Left ventricle myocardium inferior (tissue), 1 donor: ENCODE data around the gene C2orf92. TPM values are rescaled to one million over a fixed set of nuclear protein-coding genes. Genes with fewer than 3 reads are reported as not detected.

Experiments
- DNase-seq: peaks from one replicate; pipeline ENCODE4 v3.0.0-alpha.2; 2020
- H3K27ac ChIP-seq: fragments of 200-600 bp; replicated peaks from 2 replicates; pipeline ENCODE4 v1.8.0; 2021
- H3K27me3 ChIP-seq: fragments of 200-600 bp; 2 replicates; pipeline ENCODE4 v1.8.0; 2021; ENCODE audit warnings: low read depth
- H3K36me3 ChIP-seq: fragments of 200-600 bp; 2 replicates; pipeline ENCODE4 v1.8.0; 2021
- H3K4me1 ChIP-seq: fragments of 200-600 bp; 2 replicates; pipeline ENCODE4 v1.8.0; 2021
- H3K4me3 ChIP-seq: fragments of 200-600 bp; 2 replicates; pipeline ENCODE4 v1.8.0; 2021; ENCODE audit warnings: mild to moderate bottlenecking, moderate library complexity
- H3K9me3 ChIP-seq: fragments of 200-600 bp; replicated peaks from 2 replicates; pipeline ENCODE4 v1.8.0; 2021
- CTCF ChIP-seq: fragments of 200-600 bp; IDR thresholded peaks from 2 replicates; pipeline ENCODE4 v1.8.0; 2021; ENCODE audit warnings: antibody characterized with exemption, mild to moderate bottlenecking, borderline replicate concordance
- intact Hi-C: fragments of 100-400 bp; cut with micrococcal nuclease; formaldehyde crosslinking; loops from one replicate; pipeline ENCODE4 v1.11.0; 2022
- total RNA-seq: library from RNA; stranded (reverse); fragmentation: NEBNext Ultra II Directional; extraction: Animal tissue kit (Norgen Biotek cat#: 25700); gene quantifications from one replicate; pipeline ENCODE4 v1.2.1, GENCODE V29; 2021
- donor health status: DM: no; HTN: yes; CAD: no; lungs with severe emphysema.

C2orf92 gene
- total RNA-seq, 1 donor from 2014 or later, result 1.8 TPM

- Histone ChIP-seq H3K27me3 (no peaks in the 10 kb centered on the region), H3K4me1 (peaks cover 40% of the 10 kb centered on the region), H3K4me3 (peak overlapping the region; percentile 81), H3K36me3 (peaks cover 21% of the 10 kb centered on the region), H3K9me3 (no peaks in the 10 kb centered on the region), H3K27ac (peak overlapping the region; percentile 99)
- intact Hi-C loops, result no loop called here
- DNase-seq, result no peak
- no peak for TF ChIP-seq CTCF
These were observed 7.1 kb upstream of the C2orf92 start for GRCh38 chr2:97662386-97662894.

- H3K9me3 ChIP-seq, result no peaks in the 10 kb centered on the region
- H3K4me1 ChIP-seq, result peaks cover 40% of the 10 kb centered on the region
- peaks cover 15% of the 10 kb centered on the region for H3K36me3 ChIP-seq
- DNase-seq, result peak; percentile 78
- intact Hi-C loops, result no loop called here
- H3K27ac ChIP-seq, result peak overlapping the region; percentile 99
- H3K27me3 ChIP-seq, result no peaks in the 10 kb centered on the region
- no peak for TF ChIP-seq CTCF
- peak overlapping the region; percentile 81 for H3K4me3 ChIP-seq
These were observed 6.5 kb upstream of the C2orf92 start for GRCh38 chr2:97662895-97663625.

- intact Hi-C loops, result no loop called here
- no peaks in the 10 kb centered on the region for H3K9me3 ChIP-seq
- H3K27ac ChIP-seq, result peak overlapping the region; percentile 99
- H3K4me1 ChIP-seq, result peaks cover 40% of the 10 kb centered on the region
- H3K4me3 ChIP-seq, result peak overlapping the region; percentile 81
- peaks cover 9% of the 10 kb centered on the region for H3K36me3 ChIP-seq
- TF ChIP-seq CTCF, result no peak
- DNase-seq, result no peak
- no peaks in the 10 kb centered on the region for H3K27me3 ChIP-seq
These were observed 5.9 kb upstream of the C2orf92 start for GRCh38 chr2:97663626-97663961.

- Histone ChIP-seq H3K27me3 (no peaks in the 10 kb centered on the region), H3K4me3 (peak within 1 kb of the TSS; percentile 81), H3K4me1 (peaks cover 40% of the 10 kb centered on the region), H3K9me3 (no peaks in the 10 kb centered on the region), H3K27ac (peak within 1 kb of the TSS; percentile 99), H3K36me3 (peaks cover 4% of the 10 kb centered on the region)
- intact Hi-C loops, result no loop called here
- peak; percentile 98 for DNase-seq
- peak; percentile 76 for TF ChIP-seq CTCF
These were observed 5.4 kb upstream of the C2orf92 start, which contains the start of gene ACTR1B for GRCh38 chr2:97663962-97664635. ACTR1B (minus strand) TSS chr2:97664044; CDS start chr2:97663890, 154 bp downstream.

GRCh38 chr2:97664636-97664970, 4.9 kb upstream of the C2orf92 start:
- Histone ChIP-seq H3K27me3 (no peaks in the 10 kb centered on the region), H3K36me3 (no peaks in the 10 kb centered on the region), H3K4me3 (peak overlapping the region; percentile 81), H3K27ac (peak overlapping the region; percentile 99), H3K9me3 (no peaks in the 10 kb centered on the region), H3K4me1 (peaks cover 40% of the 10 kb centered on the region)
- intact Hi-C loops, result no loop called here
- no peak for DNase-seq
- TF ChIP-seq CTCF, result peak; percentile 29
